Stomach (tissue), 9 donors: Measurements from ENCODE around the gene SMCO4. TPM values are rescaled to one million over a fixed set of nuclear protein-coding genes. Genes with fewer than 3 reads are reported as not detected.

Experiments
- DNase-seq, 2 donors: peaks; one replicate each; pipeline versions ENCODE4 v3.0.0 to v3.0.0-alpha.2; 2013 to 2019
- H3K27ac ChIP-seq, 5 donors: fragments of 200-600 bp in 4 of 5; sonication (generic) in 4 of 5; one replicate each; pipeline ENCODE4 v1.5.1; 2013 to 2019; ENCODE audit warnings: mild to moderate bottlenecking in 1 of 5, moderate library complexity in 1 of 5
- H3K27me3 ChIP-seq, 3 donors: fragments of 200-600 bp; sonication (generic); one replicate each; pipeline ENCODE4 v1.5.1; 2017 to 2019; ENCODE audit warnings: mixed run types in 1 of 3
- H3K36me3 ChIP-seq, 4 donors: fragments of 200-600 bp; sonication (generic); 1 replicate in 3 of 4; 2 replicates in 1 of 4; pipeline ENCODE4 v1.5.1; 2016 to 2019
- H3K4me1 ChIP-seq, 4 donors: fragments of 200-600 bp; sonication (generic); one replicate each; pipeline ENCODE4 v1.5.1; 2016 to 2019
- H3K4me3 ChIP-seq, 4 donors: fragments of 200-600 bp; sonication (generic) in 3 of 4; one replicate each; pipeline ENCODE4 v1.5.1; 2016 to 2019; ENCODE audit warnings: mild to moderate bottlenecking in 1 of 4
- H3K9me3 ChIP-seq, 4 donors: fragments of 200-600 bp; sonication (generic); one replicate each; pipeline ENCODE4 v1.5.1; 2016 to 2019
- CTCF ChIP-seq, 7 experiments: fragments of 450-650 bp in 4 of 7; fragments of 200-600 bp in 3 of 7; sonication (generic) in 3 of 7; IDR thresholded peaks; one replicate each; pipeline ENCODE4 v1.5.1; 2016 to 2019; ENCODE audit warnings: antibody characterized with exemption in 7 of 7, control low read depth in 2 of 7, mild to moderate bottlenecking in 1 of 7
- EP300 ChIP-seq: sonication (generic); formaldehyde crosslinking; IDR thresholded peaks from one replicate; pipeline ENCODE4 v1.6.1; 2017; ENCODE audit warnings: antibody characterized with exemption
- POLR2A ChIP-seq, 4 donors: fragments of 450-650 bp; IDR thresholded peaks; one replicate each; pipeline ENCODE4 v1.6.1; 2016; ENCODE audit warnings: antibody characterized with exemption in 4 of 4, control low read depth in 2 of 4, mild to moderate bottlenecking in 1 of 4, moderate library complexity in 1 of 4
- POLR2AphosphoS5 ChIP-seq, 3 donors: sonication (generic); formaldehyde crosslinking; IDR thresholded peaks; one replicate each; pipeline ENCODE4 v1.6.1; 2016; ENCODE audit warnings: antibody characterized with exemption in 3 of 3
- WGBS, 5 donors: extraction: QIAGEN DNeasy Blood & Tissue Kit in 3 of 5; methylation state at CpG; one replicate each; pipeline versions ENCODE4 v1.1.5 to v1.1.7; 2013 to 2018; 5-methylcytosine and 5-hydroxymethylcytosine counted together
- intact Hi-C: fragments of 100-400 bp; cut with DNase I; formaldehyde crosslinking; loops from one replicate; pipeline ENCODE4 v1.15.1; 2023; ENCODE audit warnings: low total_unique reads
- polyA plus RNA-seq, 3 donors: library from polyadenylated mRNA; stranded (reverse); fragments of 200-250 nt; gene quantifications; one replicate each; pipeline ENCODE4 v1.2.3, GENCODE V29; 2013
- total RNA-seq, 5 donors: library from RNA; depleted of rRNA; stranded (reverse); fragments of >200 nt; gene quantifications; one replicate each; pipeline versions ENCODE4 v1.1.0 to v1.2.3, GENCODE V29; 2014 to 2016
- donor health status: healthy with polysubstance abuse.
- donor health status: Bipolar disorder and iron deficiency.
- donor health status: healthy.

Gene SMCO4
- total and polyA plus RNA-seq, 8 donors, result 2.9 to 306 (median 25.1) TPM; not detected in 1

GRCh38 chr11:93514712-93515111 is 28.5 kb downstream of the SMCO4 start:
- Histone ChIP-seq H3K4me3 (no peak overlapping the region), H3K27me3 (no peaks in the 10 kb centered on the region), H3K4me1 (peaks cover 0 to 13% (median 4%) of the 10 kb centered on the region in 4 donors), H3K27ac (no peak overlapping the region), H3K36me3 (no peaks in the 10 kb centered on the region), H3K9me3 (no peaks in the 10 kb centered on the region)
- WGBS, 5 donors, result 69 to 87% (median 82%) methylated on average over 4 of the region's 4 CpGs
- no peak for DNase-seq
- intact Hi-C loops, result no loop called here
- TF ChIP-seq POLR2A (IDR thresholded peaks at IDR 0.05) (no peak), CTCF (IDR thresholded peaks at IDR 0.05) (no peak), POLR2AphosphoS5 (IDR thresholded peaks at IDR 0.05) (no peak), EP300 (no peak)

GRCh38 chr11:93513772-93514171 is 29.4 kb downstream of the SMCO4 start:
- 78 to 88% (median 86%) methylated on average over 4 of the region's 4 CpGs for WGBS, 5 donors
- Histone ChIP-seq H3K36me3 (no peaks in the 10 kb centered on the region), H3K4me3 (no peak overlapping the region), H3K27me3 (no peaks in the 10 kb centered on the region), H3K9me3 (no peaks in the 10 kb centered on the region), H3K4me1 (peaks cover 0 to 7% (median 2%) of the 10 kb centered on the region in 4 donors), H3K27ac (no peak overlapping the region)
- intact Hi-C loops, result no loop called here
- DNase-seq, result no peak
- TF ChIP-seq CTCF (IDR thresholded peaks at IDR 0.05), result no peak
- TF ChIP-seq POLR2A (IDR thresholded peaks at IDR 0.05), result no peak
- TF ChIP-seq POLR2AphosphoS5 (IDR thresholded peaks at IDR 0.05), result no peak
- TF ChIP-seq EP300, result no peak

- DNase-seq, result no peak
- H3K4me3 ChIP-seq, result no peak overlapping the region
- H3K36me3 ChIP-seq, result no peaks in the 10 kb centered on the region
- intact Hi-C loops, result no loop called here
- H3K27ac ChIP-seq, result no peak overlapping the region
- no peaks in the 10 kb centered on the region for H3K27me3 ChIP-seq
- 93 to 100% (median 94%) methylated on average over 3 of the region's 3 CpGs for WGBS, 5 donors
- no peaks in the 10 kb centered on the region for H3K9me3 ChIP-seq
- no peak for TF ChIP-seq POLR2A (IDR thresholded peaks at IDR 0.05)
- TF ChIP-seq CTCF (IDR thresholded peaks at IDR 0.05), result no peak
- TF ChIP-seq POLR2AphosphoS5 (IDR thresholded peaks at IDR 0.05), result no peak
- TF ChIP-seq EP300, result no peak
- peaks cover 0 to 7% (median 2%) of the 10 kb centered on the region in 4 donors for H3K4me1 ChIP-seq
Measured at GRCh38 chr11:93512949-93513667, 30.1 kb downstream of the SMCO4 start.

- no peaks in the 10 kb centered on the region for H3K36me3 ChIP-seq
- DNase-seq, result no peak
- H3K4me1 ChIP-seq, result peaks cover 0 to 7% (median 2%) of the 10 kb centered on the region in 4 donors
- H3K9me3 ChIP-seq, result no peaks in the 10 kb centered on the region
- no peak for TF ChIP-seq POLR2AphosphoS5 (IDR thresholded peaks at IDR 0.05)
- no peak for TF ChIP-seq POLR2A (IDR thresholded peaks at IDR 0.05)
- TF ChIP-seq CTCF (IDR thresholded peaks at IDR 0.05), result no peak
- no peak for TF ChIP-seq EP300
- no peak overlapping the region for H3K27ac ChIP-seq
- WGBS, 5 donors, result 77 to 89% (median 86%) methylated on average over 4 of the region's 4 CpGs
- H3K4me3 ChIP-seq, result no peak overlapping the region
- intact Hi-C loops, result no loop called here
- H3K27me3 ChIP-seq, result no peaks in the 10 kb centered on the region
Measured at GRCh38 chr11:93512073-93512475, 31.1 kb downstream of the SMCO4 start.
